ENCODE results near the gene SLCO2B1. TPM values are rescaled to one million over a fixed set of nuclear protein-coding genes. Genes with fewer than 3 reads are reported as not detected.

SLCO2B1 gene
- total RNA-seq, 6 experiments from 2014 or later, result not detected

- no peak overlapping the region for H3K4me3 Mint-ChIP-seq
- H3K36me3 Mint-ChIP-seq (ENCODE audit: low read depth), result no peaks in the 10 kb centered on the region
- TF ChIP-seq CTCF (IDR thresholded peaks at IDR 0.05), result no peak
- H3K9me3 Mint-ChIP-seq, result no peaks in the 10 kb centered on the region
- no peaks in the 10 kb centered on the region for H3K4me1 Mint-ChIP-seq (ENCODE audit: low read depth)
- no peak overlapping the region for H3K27ac Mint-ChIP-seq
- peaks cover 73% of the 10 kb centered on the region for H3K27me3 Mint-ChIP-seq (ENCODE audit: insufficient read depth)
- DNase-seq, result no peak
These were observed 15.9 kb downstream of the SLCO2B1 start for GRCh38 chr11:75166791-75167190.

GRCh38 chr11:75167617-75168016 lies 16.7 kb downstream of the SLCO2B1 start:
- no peak for DNase-seq
- TF ChIP-seq CTCF (IDR thresholded peaks at IDR 0.05), result no peak
- H3K4me1 Mint-ChIP-seq (ENCODE audit: low read depth), result no peaks in the 10 kb centered on the region
- H3K36me3 Mint-ChIP-seq (ENCODE audit: low read depth), result no peaks in the 10 kb centered on the region
- no peaks in the 10 kb centered on the region for H3K9me3 Mint-ChIP-seq
- H3K27me3 Mint-ChIP-seq (ENCODE audit: insufficient read depth), result peaks cover 70% of the 10 kb centered on the region
- H3K27ac Mint-ChIP-seq, result no peak overlapping the region
- H3K4me3 Mint-ChIP-seq, result no peak overlapping the region

GRCh38 chr11:75169101-75169885 lies 18.4 kb downstream of the SLCO2B1 start:
- Mint-ChIP-seq H3K36me3 (ENCODE audit: low read depth) (no peaks in the 10 kb centered on the region), H3K27ac (no peak overlapping the region), H3K4me3 (no peak overlapping the region), H3K9me3 (no peaks in the 10 kb centered on the region), H3K4me1 (ENCODE audit: low read depth) (no peaks in the 10 kb centered on the region), H3K27me3 (ENCODE audit: insufficient read depth) (peaks cover 65% of the 10 kb centered on the region)
- DNase-seq, result no peak
- TF ChIP-seq CTCF (IDR thresholded peaks at IDR 0.05), result no peak

GRCh38 chr11:75170516-75171201 lies 19.8 kb downstream of the SLCO2B1 start:
- no peak for DNase-seq
- H3K36me3 Mint-ChIP-seq (ENCODE audit: low read depth), result no peaks in the 10 kb centered on the region
- no peak overlapping the region for H3K4me3 Mint-ChIP-seq
- H3K9me3 Mint-ChIP-seq, result no peaks in the 10 kb centered on the region
- H3K4me1 Mint-ChIP-seq (ENCODE audit: low read depth), result peaks cover 7% of the 10 kb centered on the region; the same call in 1 of the 2 replicates
- no peak for TF ChIP-seq CTCF (IDR thresholded peaks at IDR 0.05)
- H3K27ac Mint-ChIP-seq, result no peak overlapping the region
- peaks cover 65% of the 10 kb centered on the region for H3K27me3 Mint-ChIP-seq (ENCODE audit: insufficient read depth)

- Mint-ChIP-seq H3K36me3 (ENCODE audit: low read depth) (no peaks in the 10 kb centered on the region), H3K4me1 (ENCODE audit: low read depth) (peaks cover 7% of the 10 kb centered on the region; the same call in 1 of the 2 replicates)
- TF ChIP-seq CTCF (IDR thresholded peaks at IDR 0.05), result no peak
These were observed 22.4 kb downstream of the SLCO2B1 start for GRCh38 chr11:75173336-75173735.

More at GRCh38 chr11:75173336-75173735, 22.4 kb downstream of the SLCO2B1 start:
- Mint-ChIP-seq H3K27ac (no peak overlapping the region), H3K9me3 (no peaks in the 10 kb centered on the region), H3K4me3 (no peak overlapping the region), H3K27me3 (ENCODE audit: insufficient read depth) (peaks cover 72% of the 10 kb centered on the region)
- no peak for DNase-seq
